ENCODE measurements around the gene EFCAB13.

The EFCAB13 gene

GRCh38 chr17:47286198-47286914 lies 37.4 kb upstream of the EFCAB13 start:
- TF ChIP-seq MAX (IDR thresholded peaks at IDR 0.05; ENCODE audit: low read depth, low read length), result no peak
- no peak overlapping the region for H3K4me3 ChIP-seq (ENCODE audit: low read depth, low read length)
- no peak for DNase-seq (ENCODE audit: low read depth)

GRCh38 chr17:47287068-47287467 lies 36.7 kb upstream of the EFCAB13 start:
- DNase-seq (ENCODE audit: low read depth), result no peak
- TF ChIP-seq POLR2A (IDR thresholded peaks at IDR 0.05; ENCODE audit: extremely low read depth, insufficient read length), result no peak
- TF ChIP-seq MAX (IDR thresholded peaks at IDR 0.05; ENCODE audit: low read depth, low read length), result no peak
- no peak for TF ChIP-seq MYC (IDR thresholded peaks at IDR 0.05; ENCODE audit: low read depth, low read length)
- TF ChIP-seq CTCF (IDR thresholded peaks at IDR 0.05; ENCODE audit: low read depth, low read length), result no peak
- H3K4me3 ChIP-seq (ENCODE audit: low read depth, low read length), result no peak overlapping the region

GRCh38 chr17:47287639-47288038 lies 36.1 kb upstream of the EFCAB13 start:
- no peak for TF ChIP-seq POLR2A (IDR thresholded peaks at IDR 0.05; ENCODE audit: extremely low read depth, insufficient read length)
- no peak for TF ChIP-seq MYC (IDR thresholded peaks at IDR 0.05; ENCODE audit: low read depth, low read length)
- no peak for TF ChIP-seq CTCF (IDR thresholded peaks at IDR 0.05; ENCODE audit: low read depth, low read length)
- TF ChIP-seq MAX (IDR thresholded peaks at IDR 0.05; ENCODE audit: low read depth, low read length), result no peak
- H3K4me3 ChIP-seq (ENCODE audit: low read depth, low read length), result no peak overlapping the region
- DNase-seq (ENCODE audit: low read depth), result no peak

- no peak for TF ChIP-seq MYC (IDR thresholded peaks at IDR 0.05; ENCODE audit: low read depth, low read length)
- no peak for TF ChIP-seq CTCF (IDR thresholded peaks at IDR 0.05; ENCODE audit: low read depth, low read length)
- TF ChIP-seq POLR2A (IDR thresholded peaks at IDR 0.05; ENCODE audit: extremely low read depth, insufficient read length), result no peak
- TF ChIP-seq MAX (IDR thresholded peaks at IDR 0.05; ENCODE audit: low read depth, low read length), result no peak
- H3K4me3 ChIP-seq (ENCODE audit: low read depth, low read length), result no peak overlapping the region
- peak; percentile 26 for DNase-seq (ENCODE audit: low read depth)
Measured at GRCh38 chr17:47288531-47289116, 35.1 kb upstream of the EFCAB13 start.

GRCh38 chr17:47289302-47289701 lies 34.5 kb upstream of the EFCAB13 start:
- TF ChIP-seq MYC (IDR thresholded peaks at IDR 0.05; ENCODE audit: low read depth, low read length), result no peak
- TF ChIP-seq MAX (IDR thresholded peaks at IDR 0.05; ENCODE audit: low read depth, low read length), result no peak
- TF ChIP-seq POLR2A (IDR thresholded peaks at IDR 0.05; ENCODE audit: extremely low read depth, insufficient read length), result no peak
- no peak for TF ChIP-seq CTCF (IDR thresholded peaks at IDR 0.05; ENCODE audit: low read depth, low read length)
- no peak for DNase-seq (ENCODE audit: low read depth)
- no peak overlapping the region for H3K4me3 ChIP-seq (ENCODE audit: low read depth, low read length)

GRCh38 chr17:47290870-47291241 lies 32.9 kb upstream of the EFCAB13 start:
- no peak overlapping the region for H3K4me3 ChIP-seq (ENCODE audit: low read depth, low read length)
- TF ChIP-seq MAX (IDR thresholded peaks at IDR 0.05; ENCODE audit: low read depth, low read length), result no peak
- no peak for TF ChIP-seq MYC (IDR thresholded peaks at IDR 0.05; ENCODE audit: low read depth, low read length)
- DNase-seq (ENCODE audit: low read depth), result no peak

All from NB4 (cell line).